ENCODE measurements around the gene USP14.

- TF ChIP-seq, protein P1, sequence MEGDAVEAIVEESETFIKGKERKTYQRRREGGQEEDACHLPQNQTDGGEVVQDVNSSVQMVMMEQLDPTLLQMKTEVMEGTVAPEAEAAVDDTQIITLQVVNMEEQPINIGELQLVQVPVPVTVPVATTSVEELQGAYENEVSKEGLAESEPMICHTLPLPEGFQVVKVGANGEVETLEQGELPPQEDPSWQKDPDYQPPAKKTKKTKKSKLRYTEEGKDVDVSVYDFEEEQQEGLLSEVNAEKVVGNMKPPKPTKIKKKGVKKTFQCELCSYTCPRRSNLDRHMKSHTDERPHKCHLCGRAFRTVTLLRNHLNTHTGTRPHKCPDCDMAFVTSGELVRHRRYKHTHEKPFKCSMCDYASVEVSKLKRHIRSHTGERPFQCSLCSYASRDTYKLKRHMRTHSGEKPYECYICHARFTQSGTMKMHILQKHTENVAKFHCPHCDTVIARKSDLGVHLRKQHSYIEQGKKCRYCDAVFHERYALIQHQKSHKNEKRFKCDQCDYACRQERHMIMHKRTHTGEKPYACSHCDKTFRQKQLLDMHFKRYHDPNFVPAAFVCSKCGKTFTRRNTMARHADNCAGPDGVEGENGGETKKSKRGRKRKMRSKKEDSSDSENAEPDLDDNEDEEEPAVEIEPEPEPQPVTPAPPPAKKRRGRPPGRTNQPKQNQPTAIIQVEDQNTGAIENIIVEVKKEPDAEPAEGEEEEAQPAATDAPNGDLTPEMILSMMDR (IDR thresholded peaks at IDR 0.05; ENCODE audit: low read length) = no peak
- no peak for TF ChIP-seq EZH2 (optimal IDR thresholded peaks at IDR 0.05; ENCODE audit: low read depth, low read length)
- TF ChIP-seq EZH2phosphoT487 (IDR thresholded peaks at IDR 0.05; ENCODE audit: low read length) = no peak
Measured at GRCh38 chr18:211582-211981, 53.2 kb downstream of the USP14 start.
